BE2C (cell line): ENCODE measurements around the gene CTNNBL1.
"Not testable (repeated sequence)": the region's sequence is repeated elsewhere in the genome, so short reads cannot be mapped to it uniquely, and the experiment has no call there.

ENCODE experiments used
- DNase-seq: peaks from one replicate; pipeline ENCODE4 v3.0.0-alpha.2; 2020
- H3K27me3 ChIP-seq: fragments of 250-450 bp; sonication (Bioruptor Pico); 2 replicates; pipeline ENCODE4 v1.5.1; 2020; ENCODE audit warnings: mild to moderate bottlenecking
- H3K36me3 ChIP-seq: fragments of 250-450 bp; sonication (Bioruptor Pico); 2 replicates; pipeline ENCODE4 v1.5.1; 2020; ENCODE audit warnings: mild to moderate bottlenecking
- H3K4me1 ChIP-seq: fragments of 250-450 bp; sonication (Bioruptor Pico); 2 replicates; pipeline ENCODE4 v1.5.1; 2020
- H3K4me3 ChIP-seq: 2 replicates; pipeline ENCODE4 v1.5.1; 2011; ENCODE audit warnings: low read depth, low read length
- H3K9me3 ChIP-seq: fragments of 250-450 bp; sonication (Bioruptor Pico); 2 replicates; pipeline ENCODE4 v1.5.1; 2020
- CTCF ChIP-seq: IDR thresholded peaks from 2 replicates; pipeline ENCODE4 v1.5.1; 2012; ENCODE audit warnings: mild to moderate bottlenecking, low read depth, low read length

Gene CTNNBL1

GRCh38 chr20:37853823-37854375 is 160.1 kb downstream of the CTNNBL1 start:
- H3K4me3 ChIP-seq, result no peak overlapping the region
- no peaks in the 10 kb centered on the region for H3K4me1 ChIP-seq
- no peak for TF ChIP-seq CTCF
- DNase-seq, result no peak
- H3K27me3 ChIP-seq, result no peaks in the 10 kb centered on the region
- H3K9me3 ChIP-seq, result no peaks in the 10 kb centered on the region
- H3K36me3 ChIP-seq, result peaks cover 3% of the 10 kb centered on the region; the same call in 1 of the 2 replicates

GRCh38 chr20:37856034-37856433 is 162.2 kb downstream of the CTNNBL1 start:
- H3K36me3 ChIP-seq, result peaks cover 15% of the 10 kb centered on the region
- H3K9me3 ChIP-seq, H3K4me1 ChIP-seq: not testable (repeated sequence)

GRCh38 chr20:37856932-37857660 is 163.3 kb downstream of the CTNNBL1 start:
- Histone ChIP-seq H3K4me1 (no peaks in the 10 kb centered on the region), H3K27me3 (no peaks in the 10 kb centered on the region), H3K4me3 (no peak overlapping the region), H3K9me3 (no peaks in the 10 kb centered on the region), H3K36me3 (peaks cover 22% of the 10 kb centered on the region)
- TF ChIP-seq CTCF, result no peak
- DNase-seq, result no peak

More at GRCh38 chr20:37856034-37856433, 162.2 kb downstream of the CTNNBL1 start:
- not testable (repeated sequence) for H3K27me3 ChIP-seq, DNase-seq, H3K4me3 ChIP-seq

- no peak for DNase-seq
Measured at GRCh38 chr20:37859406-37860171, 165.8 kb downstream of the CTNNBL1 start.

GRCh38 chr20:37863289-37863688 is 169.5 kb downstream of the CTNNBL1 start:
- Histone ChIP-seq H3K27me3 (no peaks in the 10 kb centered on the region), H3K4me1 (peaks cover under 1% of the 10 kb centered on the region; the same call in 1 of the 2 replicates), H3K4me3 (no peak overlapping the region), H3K36me3 (peaks cover 30% of the 10 kb centered on the region), H3K9me3 (no peaks in the 10 kb centered on the region; the same call in 1 of the 2 replicates)
- TF ChIP-seq CTCF, result no peak
- no peak for DNase-seq

More at GRCh38 chr20:37859406-37860171, 165.8 kb downstream of the CTNNBL1 start:
- Histone ChIP-seq H3K4me3 (no peak overlapping the region), H3K9me3 (no peaks in the 10 kb centered on the region; the same call in 1 of the 2 replicates), H3K4me1 (no peaks in the 10 kb centered on the region), H3K36me3 (peaks cover 21% of the 10 kb centered on the region), H3K27me3 (no peaks in the 10 kb centered on the region)
- no peak for TF ChIP-seq CTCF

GRCh38 chr20:37864298-37864697 is 170.5 kb downstream of the CTNNBL1 start:
- DNase-seq, result no peak
- Histone ChIP-seq H3K4me3 (no peak overlapping the region), H3K27me3 (no peaks in the 10 kb centered on the region), H3K4me1 (peaks cover 4% of the 10 kb centered on the region), H3K36me3 (peaks cover 30% of the 10 kb centered on the region), H3K9me3 (no peaks in the 10 kb centered on the region; the same call in 1 of the 2 replicates)
- TF ChIP-seq CTCF, result no peak
